Ecto neural progenitor cell (in vitro differentiated cells): ENCODE measurements around the gene C19orf47.
A peak's percentile ranks its signal among the peaks of the same experiment; 100 is the strongest.

Source experiments
- DNase-seq: peaks from one replicate; pipeline ENCODE4 v3.0.0-alpha.2; 2018; ENCODE audit warnings: low spot score

Gene C19orf47

GRCh38 chr19:40282920-40283319 lies 65.3 kb downstream of the C19orf47 start:
- DNase-seq: no peak

GRCh38 chr19:40282209-40282580 lies 66.0 kb downstream of the C19orf47 start:
- no peak for DNase-seq

- DNase-seq: no peak
Observed at GRCh38 chr19:40281381-40282208, 66.6 kb downstream of the C19orf47 start.

GRCh38 chr19:40280608-40281221 lies 67.5 kb downstream of the C19orf47 start:
- no peak for DNase-seq

- no peak for DNase-seq
Observed at GRCh38 chr19:40279761-40280607, 68.2 kb downstream of the C19orf47 start.

- no peak for DNase-seq
Observed at GRCh38 chr19:40279120-40279551, 69.1 kb downstream of the C19orf47 start.

- no peak for DNase-seq
Observed at GRCh38 chr19:40278361-40279035, 69.7 kb downstream of the C19orf47 start.

- DNase-seq: no peak
Observed at GRCh38 chr19:40277356-40278059, 70.7 kb downstream of the C19orf47 start.

GRCh38 chr19:40274585-40275544 lies 73.3 kb downstream of the C19orf47 start:
- DNase-seq: no peak

GRCh38 chr19:40273469-40274360 lies 74.5 kb downstream of the C19orf47 start:
- DNase-seq: no peak

GRCh38 chr19:40272261-40272660 lies 75.9 kb downstream of the C19orf47 start:
- DNase-seq: no peak

- no peak for DNase-seq
Observed at GRCh38 chr19:40271706-40272105, 76.5 kb downstream of the C19orf47 start.

- DNase-seq: peak; percentile 48
Observed at GRCh38 chr19:40270362-40271089, 77.7 kb downstream of the C19orf47 start.
